Thyroid gland (tissue), 4 donors: ENCODE measurements around the gene ABCA10.

ENCODE experiments used
- POLR2A ChIP-seq, 2 donors: fragments of 450-650 bp; IDR thresholded peaks; one replicate each; pipeline ENCODE4 v1.6.1; 2017; ENCODE audit warnings: antibody characterized with exemption in 2 of 2, mild to moderate bottlenecking in 2 of 2, moderate library complexity in 1 of 2
- TF ChIP-seq, protein P1 (sequence below), 6 experiments: fragments of 200-600 bp in 3 of 6; fragments of 450-650 bp in 3 of 6; sonication (generic) in 3 of 6; IDR thresholded peaks; one replicate each; pipeline ENCODE4 v1.5.1; 2016 to 2019; ENCODE audit warnings: antibody characterized with exemption in 6 of 6, mild to moderate bottlenecking in 2 of 6, inconsistent platforms in 1 of 6, moderate library complexity in 1 of 6

DNA sequence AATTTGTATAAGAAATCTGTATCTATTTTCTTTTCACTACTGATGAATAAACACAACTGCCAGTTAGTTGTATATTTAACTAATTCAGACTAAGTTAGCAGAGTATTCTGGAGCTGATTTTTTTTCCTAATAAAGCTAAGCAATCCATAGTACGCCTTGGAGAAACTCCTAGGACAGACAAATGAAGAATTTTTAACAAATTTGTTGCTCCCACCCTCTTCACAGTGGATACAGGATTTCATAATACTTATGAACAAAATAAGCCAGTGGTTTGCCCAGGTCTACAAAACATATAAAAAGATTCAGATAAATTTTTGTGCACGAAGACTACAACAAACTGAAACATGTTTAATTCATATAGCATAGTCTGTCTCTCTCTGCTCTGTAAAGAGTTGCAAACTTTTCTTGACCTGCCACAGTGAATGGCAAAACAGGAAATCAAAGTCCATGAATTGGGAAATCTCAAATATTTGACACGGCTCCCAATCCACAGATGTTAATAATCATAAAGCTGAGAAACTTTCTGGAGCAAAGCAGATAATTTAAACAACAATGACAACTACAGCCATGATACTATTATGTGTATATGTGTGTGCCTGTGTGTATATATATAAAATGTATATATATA is 86.3 kb downstream of the ABCA10 start:
- TF ChIP-seq, protein P1, sequence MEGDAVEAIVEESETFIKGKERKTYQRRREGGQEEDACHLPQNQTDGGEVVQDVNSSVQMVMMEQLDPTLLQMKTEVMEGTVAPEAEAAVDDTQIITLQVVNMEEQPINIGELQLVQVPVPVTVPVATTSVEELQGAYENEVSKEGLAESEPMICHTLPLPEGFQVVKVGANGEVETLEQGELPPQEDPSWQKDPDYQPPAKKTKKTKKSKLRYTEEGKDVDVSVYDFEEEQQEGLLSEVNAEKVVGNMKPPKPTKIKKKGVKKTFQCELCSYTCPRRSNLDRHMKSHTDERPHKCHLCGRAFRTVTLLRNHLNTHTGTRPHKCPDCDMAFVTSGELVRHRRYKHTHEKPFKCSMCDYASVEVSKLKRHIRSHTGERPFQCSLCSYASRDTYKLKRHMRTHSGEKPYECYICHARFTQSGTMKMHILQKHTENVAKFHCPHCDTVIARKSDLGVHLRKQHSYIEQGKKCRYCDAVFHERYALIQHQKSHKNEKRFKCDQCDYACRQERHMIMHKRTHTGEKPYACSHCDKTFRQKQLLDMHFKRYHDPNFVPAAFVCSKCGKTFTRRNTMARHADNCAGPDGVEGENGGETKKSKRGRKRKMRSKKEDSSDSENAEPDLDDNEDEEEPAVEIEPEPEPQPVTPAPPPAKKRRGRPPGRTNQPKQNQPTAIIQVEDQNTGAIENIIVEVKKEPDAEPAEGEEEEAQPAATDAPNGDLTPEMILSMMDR (IDR thresholded peaks at IDR 0.05), result no peak
- no peak for TF ChIP-seq POLR2A (IDR thresholded peaks at IDR 0.05)
